Measurements from ENCODE around the gene TTYH1.

The TTYH1 gene

DNA sequence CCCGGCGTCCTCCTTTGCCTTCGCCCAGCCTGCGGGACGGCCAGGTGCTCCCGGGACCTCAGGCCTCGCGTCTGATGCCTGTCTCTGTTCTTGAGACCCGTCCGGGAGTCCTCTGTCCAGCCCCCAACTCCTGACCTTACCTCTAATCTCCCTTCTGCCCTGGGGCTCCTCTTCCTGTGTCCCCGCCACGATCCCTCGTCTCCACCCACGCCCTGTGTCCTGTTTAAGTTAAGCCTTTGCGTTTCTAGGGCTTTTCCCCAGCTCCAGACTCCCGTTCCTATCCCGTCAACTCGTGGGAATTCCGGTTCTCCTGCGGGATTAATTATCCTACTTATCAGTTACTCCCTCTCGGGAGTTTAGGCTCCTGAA, 34.4 kb downstream of the TTYH1 start:
- DNase-seq (ENCODE audit: extremely low read depth, low read depth) = no peak
- TF ChIP-seq, protein P1, sequence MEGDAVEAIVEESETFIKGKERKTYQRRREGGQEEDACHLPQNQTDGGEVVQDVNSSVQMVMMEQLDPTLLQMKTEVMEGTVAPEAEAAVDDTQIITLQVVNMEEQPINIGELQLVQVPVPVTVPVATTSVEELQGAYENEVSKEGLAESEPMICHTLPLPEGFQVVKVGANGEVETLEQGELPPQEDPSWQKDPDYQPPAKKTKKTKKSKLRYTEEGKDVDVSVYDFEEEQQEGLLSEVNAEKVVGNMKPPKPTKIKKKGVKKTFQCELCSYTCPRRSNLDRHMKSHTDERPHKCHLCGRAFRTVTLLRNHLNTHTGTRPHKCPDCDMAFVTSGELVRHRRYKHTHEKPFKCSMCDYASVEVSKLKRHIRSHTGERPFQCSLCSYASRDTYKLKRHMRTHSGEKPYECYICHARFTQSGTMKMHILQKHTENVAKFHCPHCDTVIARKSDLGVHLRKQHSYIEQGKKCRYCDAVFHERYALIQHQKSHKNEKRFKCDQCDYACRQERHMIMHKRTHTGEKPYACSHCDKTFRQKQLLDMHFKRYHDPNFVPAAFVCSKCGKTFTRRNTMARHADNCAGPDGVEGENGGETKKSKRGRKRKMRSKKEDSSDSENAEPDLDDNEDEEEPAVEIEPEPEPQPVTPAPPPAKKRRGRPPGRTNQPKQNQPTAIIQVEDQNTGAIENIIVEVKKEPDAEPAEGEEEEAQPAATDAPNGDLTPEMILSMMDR (IDR thresholded peaks at IDR 0.05; ENCODE audit: low read depth, low read length) = no peak

DNA sequence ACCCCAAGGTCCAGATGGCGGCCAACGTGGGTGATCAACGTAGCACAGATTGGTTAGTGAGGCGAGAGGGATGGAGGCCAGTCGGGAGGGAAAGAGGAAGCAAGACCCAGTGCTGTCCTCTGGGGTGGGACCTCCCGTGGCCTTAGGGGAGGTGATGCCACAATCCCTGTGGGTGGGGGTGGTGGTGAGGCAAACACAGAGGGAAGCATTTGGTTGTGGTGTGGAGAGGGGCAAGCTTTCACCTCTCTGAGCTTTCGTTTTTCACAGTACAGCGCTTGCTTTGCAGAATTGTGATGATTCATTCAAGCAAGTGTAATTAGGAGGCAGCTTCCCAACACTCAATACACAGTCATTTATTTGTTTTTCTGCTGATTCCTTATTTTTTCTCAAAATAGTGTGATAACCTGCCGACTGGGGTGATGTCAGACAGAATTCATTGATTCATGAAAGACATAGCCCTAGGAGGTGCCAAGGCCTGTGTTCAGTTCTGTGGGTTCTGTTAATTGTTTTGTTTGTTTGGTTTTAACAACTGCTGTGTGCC, 36.1 kb downstream of the TTYH1 start:
- TF ChIP-seq, protein P1 (IDR thresholded peaks at IDR 0.05; ENCODE audit: low read depth, low read length) = no peak
- no peak for DNase-seq (ENCODE audit: extremely low read depth, low read depth)

DNA sequence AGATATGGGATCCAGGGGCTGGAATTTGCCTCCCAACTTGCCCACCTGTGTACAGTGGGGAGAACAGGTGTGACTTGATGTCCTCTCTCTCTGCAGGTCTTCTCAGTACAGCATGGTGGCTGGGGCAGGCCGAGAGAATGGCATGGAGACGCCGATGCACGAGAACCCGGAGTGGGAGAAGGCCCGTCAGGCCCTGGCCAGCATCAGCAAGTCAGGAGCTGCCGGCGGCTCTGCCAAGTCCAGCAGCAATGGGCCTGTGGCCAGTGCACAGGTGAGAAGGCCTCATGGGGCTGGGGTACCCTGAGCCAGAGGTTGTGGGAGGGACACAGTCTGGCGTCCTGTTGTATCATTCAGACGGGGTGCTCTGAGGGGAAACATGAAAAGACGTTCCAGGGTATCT, 36.7 kb downstream of the TTYH1 start:
- no peak for DNase-seq (ENCODE audit: extremely low read depth, low read depth)
- TF ChIP-seq, protein P1 (IDR thresholded peaks at IDR 0.05; ENCODE audit: low read depth, low read length) = no peak

DNA sequence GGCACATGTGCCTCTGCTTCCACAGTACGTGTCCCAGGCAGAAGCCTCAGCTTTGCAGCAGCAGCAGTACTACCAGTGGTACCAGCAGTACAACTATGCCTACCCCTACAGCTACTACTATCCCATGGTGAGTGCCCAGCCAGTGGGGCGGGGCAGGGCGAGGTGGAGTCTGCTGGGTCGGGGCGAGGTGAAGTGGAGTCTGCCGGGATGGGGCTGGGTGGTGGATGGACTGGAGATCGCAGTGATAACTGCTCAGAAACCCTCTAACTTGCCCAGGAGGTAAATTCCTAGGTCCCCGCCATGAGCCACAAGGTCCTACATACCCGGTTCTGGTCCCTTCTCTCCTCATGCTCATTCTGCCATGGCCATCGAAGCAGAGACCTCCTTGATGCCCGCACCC, 37.4 kb downstream of the TTYH1 start:
- DNase-seq (ENCODE audit: extremely low read depth, low read depth) = no peak
- TF ChIP-seq, protein P1 (IDR thresholded peaks at IDR 0.05; ENCODE audit: low read depth, low read length) = no peak

DNA sequence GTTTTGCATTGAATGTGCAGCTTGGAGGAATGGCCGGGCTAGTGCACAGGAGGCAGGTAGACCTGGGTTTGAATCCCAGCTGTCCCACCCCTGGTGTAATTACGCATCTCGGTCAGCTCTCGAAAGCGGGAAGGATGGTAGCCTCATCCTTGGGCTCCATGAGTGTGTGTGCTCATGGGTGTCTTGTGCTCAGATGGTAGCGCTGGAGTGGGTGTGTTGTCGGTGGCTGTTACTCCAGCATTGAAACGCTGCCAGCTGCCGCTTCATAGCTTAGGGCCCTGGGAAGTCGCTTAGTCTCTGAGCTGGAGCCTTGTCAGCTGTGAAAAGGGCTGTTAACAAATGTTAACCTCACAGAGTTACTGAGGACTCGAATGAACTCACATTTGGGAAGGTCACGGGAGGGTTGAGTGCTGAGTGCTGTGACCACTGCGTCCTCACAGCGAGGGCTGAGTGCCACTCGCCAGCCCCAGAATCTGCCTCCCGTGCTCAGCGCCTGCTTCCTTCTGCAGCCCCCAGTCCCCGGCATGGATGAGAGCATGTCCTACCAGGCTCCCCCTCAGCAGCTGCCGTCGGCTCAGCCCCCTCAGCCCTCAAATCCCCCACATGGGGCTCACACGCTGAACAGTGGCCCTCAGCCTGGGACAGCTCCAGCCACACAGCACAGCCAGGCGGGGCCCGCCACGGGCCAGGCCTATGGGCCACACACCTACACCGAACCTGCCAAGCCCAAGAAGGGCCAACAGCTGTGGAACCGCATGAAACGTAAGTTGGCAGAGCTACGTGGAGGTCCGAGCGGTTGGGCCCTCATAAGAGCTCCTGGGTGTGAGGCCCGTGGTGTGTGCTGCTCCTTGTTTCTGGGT, 38.9 kb downstream of the TTYH1 start:
- DNase-seq (ENCODE audit: extremely low read depth, low read depth) = no peak
- TF ChIP-seq, protein P1 (IDR thresholded peaks at IDR 0.05; ENCODE audit: low read depth, low read length) = no peak

DNA sequence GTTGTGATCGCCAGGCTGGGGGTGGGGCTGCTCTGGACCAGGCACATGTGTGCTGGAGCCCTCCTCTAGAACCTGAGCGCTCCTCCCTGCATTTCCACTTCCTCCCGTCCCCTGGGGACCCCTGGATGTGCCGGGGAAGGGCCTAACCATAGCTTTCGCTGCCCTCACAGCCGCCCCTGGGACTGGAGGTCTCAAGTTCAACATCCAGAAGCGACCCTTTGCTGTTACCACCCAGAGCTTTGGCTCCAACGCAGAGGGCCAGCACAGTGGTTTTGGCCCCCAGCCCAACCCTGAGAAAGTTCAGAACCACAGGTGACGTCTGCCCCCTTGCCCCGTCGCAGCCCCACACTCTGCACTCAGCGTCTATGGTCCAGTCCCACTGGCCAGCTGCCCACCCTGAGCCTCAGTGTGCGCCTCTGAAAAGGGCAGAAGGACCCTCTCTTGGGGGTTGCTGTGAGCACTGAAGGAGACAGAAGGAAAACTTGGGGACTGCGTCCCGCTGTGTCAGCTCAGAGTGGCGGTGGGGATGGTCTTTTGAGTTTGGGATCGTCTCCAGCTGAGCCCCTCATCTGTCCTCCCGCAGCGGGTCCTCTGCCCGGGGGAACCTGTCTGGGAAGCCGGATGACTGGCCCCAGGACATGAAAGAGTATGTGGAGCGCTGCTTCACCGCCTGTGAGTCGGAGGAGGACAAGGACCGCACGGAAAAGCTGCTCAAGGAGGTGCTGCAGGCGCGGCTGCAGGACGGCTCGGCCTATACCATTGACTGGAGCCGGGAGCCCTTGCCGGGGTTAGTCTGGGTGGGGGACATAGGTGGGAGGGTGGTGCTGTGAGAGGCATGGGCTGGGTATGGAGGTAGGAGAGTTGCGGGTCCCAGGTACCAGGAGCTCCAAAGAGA, 39.8 kb downstream of the TTYH1 start:
- DNase-seq (ENCODE audit: extremely low read depth, low read depth) = no peak
- TF ChIP-seq, protein P1 (IDR thresholded peaks at IDR 0.05; ENCODE audit: low read depth, low read length) = no peak

Measured in AG09319 (cell line).